ENCODE results near the gene PTPRN2.

Gene PTPRN2

GRCh38 chr7:158001621-158002320 lies 585.9 kb downstream of the PTPRN2 start:
- no peak for DNase-seq (ENCODE audit: low read depth, low spot score)
- CTCF ChIA-PET = no interaction called here
- no peak overlapping the region for H3K4me3 ChIP-seq (ENCODE audit: low read depth, low read length)
- no peak for TF ChIP-seq CTCF (IDR thresholded peaks at IDR 0.05; ENCODE audit: insufficient read depth, low read length, missing control alignments)
- POLR2A ChIA-PET = no interaction called here

GRCh38 chr7:158001003-158001402 lies 586.6 kb downstream of the PTPRN2 start:
- ChIA-PET POLR2A (no interaction called here), CTCF (no interaction called here)
- TF ChIP-seq CTCF (IDR thresholded peaks at IDR 0.05; ENCODE audit: insufficient read depth, low read length, missing control alignments) = no peak
- no peak overlapping the region for H3K4me3 ChIP-seq (ENCODE audit: low read depth, low read length)
- DNase-seq (ENCODE audit: low read depth, low spot score) = no peak

- ChIA-PET CTCF (no interaction called here), POLR2A (no interaction called here)
- no peak overlapping the region for H3K4me3 ChIP-seq (ENCODE audit: low read depth, low read length)
- DNase-seq (ENCODE audit: low read depth, low spot score) = no peak
- no peak for TF ChIP-seq CTCF (IDR thresholded peaks at IDR 0.05; ENCODE audit: insufficient read depth, low read length, missing control alignments)
These were observed 587.5 kb downstream of the PTPRN2 start for GRCh38 chr7:158000160-158000559.

- DNase-seq (ENCODE audit: low read depth, low spot score) = no peak
- H3K4me3 ChIP-seq (ENCODE audit: low read depth, low read length) = no peak overlapping the region
- TF ChIP-seq CTCF (IDR thresholded peaks at IDR 0.05; ENCODE audit: insufficient read depth, low read length, missing control alignments) = no peak
- ChIA-PET CTCF (no interaction called here), POLR2A (no interaction called here)
These were observed 588.6 kb downstream of the PTPRN2 start for GRCh38 chr7:157998884-157999552.

GRCh38 chr7:157997471-157997870 lies 590.2 kb downstream of the PTPRN2 start:
- H3K4me3 ChIP-seq (ENCODE audit: low read depth, low read length) = no peak overlapping the region
- CTCF ChIA-PET = no interaction called here
- no peak for DNase-seq (ENCODE audit: low read depth, low spot score)
- POLR2A ChIA-PET = no interaction called here
- no peak for TF ChIP-seq CTCF (IDR thresholded peaks at IDR 0.05; ENCODE audit: insufficient read depth, low read length, missing control alignments)

- POLR2A ChIA-PET = no interaction called here
- CTCF ChIA-PET = no interaction called here
These were observed 590.6 kb downstream of the PTPRN2 start for GRCh38 chr7:157997080-157997440.

More at GRCh38 chr7:157997080-157997440, 590.6 kb downstream of the PTPRN2 start:
- no peak for DNase-seq (ENCODE audit: low read depth, low spot score)
- no peak overlapping the region for H3K4me3 ChIP-seq (ENCODE audit: low read depth, low read length)
- no peak for TF ChIP-seq CTCF (IDR thresholded peaks at IDR 0.05; ENCODE audit: insufficient read depth, low read length, missing control alignments)

Data from AG04449 (cell line).